ENCODE results near the gene SNX10.

SNX10 gene

DNA sequence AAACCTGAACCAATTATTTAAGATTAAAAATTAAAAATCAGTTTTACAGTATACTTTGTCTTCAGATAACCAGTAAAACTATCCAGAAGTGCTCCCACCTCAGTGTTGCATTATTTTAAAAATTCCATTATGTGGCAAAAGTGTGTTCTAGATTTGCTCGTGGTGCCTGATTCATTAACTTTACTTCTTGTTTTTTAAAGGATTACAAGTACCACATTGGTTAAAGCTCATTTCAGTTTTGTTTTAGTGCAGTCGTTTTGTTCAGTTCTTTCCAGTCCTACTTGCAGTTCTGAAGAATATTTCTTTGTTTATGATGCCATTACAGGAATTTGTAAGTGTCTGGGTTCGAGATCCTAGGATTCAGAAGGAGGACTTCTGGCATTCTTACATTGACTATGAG, 69.0 kb downstream of the SNX10 start:
- Histone ChIP-seq H3K9me3 (replicated peaks; ENCODE audit: insufficient read depth, low read length) (no peaks in the 10 kb centered on the region), H3K36me3 (replicated peaks; ENCODE audit: insufficient read depth, low read length) (no peaks in the 10 kb centered on the region), H3K9ac (ENCODE audit: low read length) (no peak overlapping the region), H3K27ac (ENCODE audit: low read length) (no peak overlapping the region), H3K4me1 (ENCODE audit: low read length) (peaks cover 5% of the 10 kb centered on the region; the same call in 1 of the 2 replicates), H3F3A (ENCODE audit: insufficient read depth, low read length) (no peaks in the 10 kb centered on the region; the same call in 1 of the 2 replicates), H3K4me3 (ENCODE audit: low read length) (no peak overlapping the region), H3K79me2 (ENCODE audit: low read length) (no peaks in the 10 kb centered on the region), H2AFZ (ENCODE audit: low read length) (no peak overlapping the region), H3K9me2 (replicated peaks; ENCODE audit: insufficient read depth, low read length) (no peaks in the 10 kb centered on the region), H4K20me1 (ENCODE audit: insufficient read depth, low read length) (no peaks in the 10 kb centered on the region), H3K27me3 (replicated peaks; ENCODE audit: insufficient read depth, low read length) (no peaks in the 10 kb centered on the region), H3K4me2 (ENCODE audit: low read depth, low read length) (no peak overlapping the region)
- no peak for DNase-seq
- TF ChIP-seq EZH2phosphoT487 (IDR thresholded peaks at IDR 0.05; ENCODE audit: low read length) = no peak
- no peak for TF ChIP-seq CTCF (IDR thresholded peaks at IDR 0.05; ENCODE audit: low read length)
- no peak for TF ChIP-seq EZH2 (optimal IDR thresholded peaks at IDR 0.05; ENCODE audit: low read depth, low read length)

GRCh38 chr7:26361637-26362036, 70.0 kb downstream of the SNX10 start:
- no peaks in the 10 kb centered on the region for H3K27me3 ChIP-seq (replicated peaks; ENCODE audit: insufficient read depth, low read length)
- no peak overlapping the region for H3K9ac ChIP-seq (ENCODE audit: low read length)
- H3K36me3 ChIP-seq (replicated peaks; ENCODE audit: insufficient read depth, low read length) = no peaks in the 10 kb centered on the region
- H3F3A ChIP-seq (ENCODE audit: insufficient read depth, low read length) = no peaks in the 10 kb centered on the region; the same call in 1 of the 2 replicates
- H4K20me1 ChIP-seq (ENCODE audit: insufficient read depth, low read length) = no peaks in the 10 kb centered on the region
- H3K4me3 ChIP-seq (ENCODE audit: low read length) = no peak overlapping the region
- H3K4me1 ChIP-seq (ENCODE audit: low read length) = peaks cover 8% of the 10 kb centered on the region; the same call in 1 of the 2 replicates
- no peaks in the 10 kb centered on the region for H3K79me2 ChIP-seq (ENCODE audit: low read length)
- no peaks in the 10 kb centered on the region for H3K9me2 ChIP-seq (replicated peaks; ENCODE audit: insufficient read depth, low read length)
- TF ChIP-seq EZH2phosphoT487 (IDR thresholded peaks at IDR 0.05; ENCODE audit: low read length) = no peak
- no peak for TF ChIP-seq CTCF (IDR thresholded peaks at IDR 0.05; ENCODE audit: low read length)
- TF ChIP-seq EZH2 (optimal IDR thresholded peaks at IDR 0.05; ENCODE audit: low read depth, low read length) = no peak
- no peak overlapping the region for H2AFZ ChIP-seq (ENCODE audit: low read length)
- no peak overlapping the region for H3K4me2 ChIP-seq (ENCODE audit: low read depth, low read length)
- no peaks in the 10 kb centered on the region for H3K9me3 ChIP-seq (replicated peaks; ENCODE audit: insufficient read depth, low read length)
- DNase-seq = no peak
- no peak overlapping the region for H3K27ac ChIP-seq (ENCODE audit: low read length)

DNA sequence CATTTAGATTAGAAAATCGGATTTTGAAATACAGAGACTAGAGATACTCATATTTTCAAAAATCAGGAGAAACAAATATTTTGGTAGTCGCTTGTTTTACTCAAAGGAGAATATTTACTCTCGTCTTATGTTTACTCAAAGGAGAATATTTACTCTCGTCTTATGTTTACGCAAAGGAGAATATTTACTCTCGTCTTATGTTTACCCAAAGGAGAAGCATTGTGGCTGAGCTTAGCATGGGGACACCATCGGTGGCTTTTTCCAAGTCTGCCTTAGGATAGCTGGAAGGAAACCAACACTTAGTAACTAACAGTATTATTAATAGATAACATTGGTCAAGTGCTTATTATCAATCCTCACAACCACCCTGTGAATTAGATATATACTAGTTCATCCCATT, 71.8 kb downstream of the SNX10 start:
- Histone ChIP-seq H3K9ac (ENCODE audit: low read length) (no peak overlapping the region), H3K4me2 (ENCODE audit: low read depth, low read length) (no peak overlapping the region), H3K27me3 (replicated peaks; ENCODE audit: insufficient read depth, low read length) (no peaks in the 10 kb centered on the region), H3K9me2 (replicated peaks; ENCODE audit: insufficient read depth, low read length) (no peaks in the 10 kb centered on the region), H3K79me2 (ENCODE audit: low read length) (no peaks in the 10 kb centered on the region), H4K20me1 (ENCODE audit: insufficient read depth, low read length) (no peaks in the 10 kb centered on the region), H3K27ac (ENCODE audit: low read length) (no peak overlapping the region), H2AFZ (ENCODE audit: low read length) (no peak overlapping the region), H3K36me3 (replicated peaks; ENCODE audit: insufficient read depth, low read length) (no peaks in the 10 kb centered on the region), H3F3A (ENCODE audit: insufficient read depth, low read length) (no peaks in the 10 kb centered on the region; the same call in 1 of the 2 replicates), H3K4me3 (ENCODE audit: low read length) (no peak overlapping the region), H3K9me3 (replicated peaks; ENCODE audit: insufficient read depth, low read length) (no peaks in the 10 kb centered on the region), H3K4me1 (ENCODE audit: low read length) (peaks cover 8% of the 10 kb centered on the region; the same call in 1 of the 2 replicates)
- TF ChIP-seq EZH2phosphoT487 (IDR thresholded peaks at IDR 0.05; ENCODE audit: low read length) (no peak), EZH2 (optimal IDR thresholded peaks at IDR 0.05; ENCODE audit: low read depth, low read length) (no peak), CTCF (IDR thresholded peaks at IDR 0.05; ENCODE audit: low read length) (no peak)
- no peak for DNase-seq
